Stimulated activated CD4-positive, alpha-beta T cell treated with anti-CD3 and anti-CD28 coated beads, Interleukin-15, amount 100 ng/mL, for 1 hour (primary cell): ENCODE data around the gene SNRNP35.
"Not testable (repeated sequence)": the region's sequence is repeated elsewhere in the genome, so short reads cannot be mapped to it uniquely, and the experiment has no call there.

Source experiments
- DNase-seq, 2 donors: peaks; one replicate each; pipeline ENCODE4 v3.0.0-alpha.2; 2020; ENCODE audit warnings: low read depth in 1 of 2, low spot score in 1 of 2

SNRNP35 gene, protein sequence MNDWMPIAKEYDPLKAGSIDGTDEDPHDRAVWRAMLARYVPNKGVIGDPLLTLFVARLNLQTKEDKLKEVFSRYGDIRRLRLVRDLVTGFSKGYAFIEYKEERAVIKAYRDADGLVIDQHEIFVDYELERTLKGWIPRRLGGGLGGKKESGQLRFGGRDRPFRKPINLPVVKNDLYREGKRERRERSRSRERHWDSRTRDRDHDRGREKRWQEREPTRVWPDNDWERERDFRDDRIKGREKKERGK

DNA sequence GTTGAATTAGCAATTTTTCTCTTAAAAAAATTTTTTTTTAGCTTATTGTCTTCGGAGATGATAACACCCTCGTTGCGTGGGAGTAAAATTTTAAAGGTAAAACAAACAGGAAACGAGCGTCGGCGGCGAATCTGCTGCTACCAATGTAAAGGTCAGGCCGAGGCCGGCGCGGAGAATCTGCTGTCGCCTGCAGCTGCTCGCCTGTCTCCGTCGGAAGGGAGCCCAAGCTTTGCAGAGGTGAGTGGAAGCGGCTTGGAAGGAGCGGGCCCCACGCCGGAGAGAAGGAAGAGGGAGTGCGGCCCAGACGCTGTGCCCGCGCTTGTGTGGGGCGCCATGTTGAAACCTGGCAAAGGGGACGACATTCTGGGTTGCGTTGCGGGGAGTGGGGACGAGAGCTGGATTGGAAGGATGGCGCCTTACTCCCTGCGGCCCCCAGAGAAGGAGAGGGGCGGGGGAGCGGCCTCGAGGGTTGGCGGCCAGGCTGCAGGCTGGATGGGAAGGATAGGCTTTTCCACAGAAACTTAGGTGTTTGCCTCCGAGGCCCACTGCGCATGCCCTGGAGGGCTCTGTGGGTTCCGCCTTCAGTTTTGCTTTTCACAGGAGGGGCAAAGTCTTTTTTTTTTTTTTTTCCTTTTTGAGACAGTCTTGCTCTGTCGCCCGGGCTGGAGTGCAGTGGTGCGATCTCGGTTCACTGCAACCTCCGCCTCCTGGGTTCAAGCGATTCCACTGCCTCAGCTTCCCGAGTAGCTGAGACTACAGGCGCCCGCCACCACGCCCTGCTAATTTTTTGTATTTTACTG is at the start of gene SNRNP35:
Gene SNRNP35, plus strand, starts transcription at position 160 of the 800 bp plus-strand sequence. CDS start 7,402 bp downstream, outside the sequence.
- peak; percentile 68 to 71 for DNase-seq

DNA sequence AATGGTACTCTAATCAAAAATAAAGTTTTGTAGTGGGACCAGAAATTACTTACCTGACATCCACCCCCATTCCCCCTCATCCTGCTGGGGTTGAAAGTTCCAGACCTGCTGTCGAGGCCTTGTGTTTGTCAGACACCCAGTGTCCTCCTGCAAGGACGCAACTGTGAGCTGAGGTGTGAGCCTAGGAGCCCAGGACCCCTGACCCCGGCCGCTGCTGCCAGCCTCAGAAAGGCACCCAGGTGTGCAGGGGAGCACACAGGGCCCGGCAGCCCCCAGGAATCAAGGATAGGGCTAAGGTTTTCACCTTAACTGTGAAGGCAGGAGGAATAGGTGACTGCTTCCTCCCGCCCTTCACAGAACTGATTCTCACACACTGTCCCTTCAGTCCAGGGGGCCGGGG is 49.3 kb upstream of the SNRNP35 start:
- not testable (repeated sequence) for DNase-seq

DNA sequence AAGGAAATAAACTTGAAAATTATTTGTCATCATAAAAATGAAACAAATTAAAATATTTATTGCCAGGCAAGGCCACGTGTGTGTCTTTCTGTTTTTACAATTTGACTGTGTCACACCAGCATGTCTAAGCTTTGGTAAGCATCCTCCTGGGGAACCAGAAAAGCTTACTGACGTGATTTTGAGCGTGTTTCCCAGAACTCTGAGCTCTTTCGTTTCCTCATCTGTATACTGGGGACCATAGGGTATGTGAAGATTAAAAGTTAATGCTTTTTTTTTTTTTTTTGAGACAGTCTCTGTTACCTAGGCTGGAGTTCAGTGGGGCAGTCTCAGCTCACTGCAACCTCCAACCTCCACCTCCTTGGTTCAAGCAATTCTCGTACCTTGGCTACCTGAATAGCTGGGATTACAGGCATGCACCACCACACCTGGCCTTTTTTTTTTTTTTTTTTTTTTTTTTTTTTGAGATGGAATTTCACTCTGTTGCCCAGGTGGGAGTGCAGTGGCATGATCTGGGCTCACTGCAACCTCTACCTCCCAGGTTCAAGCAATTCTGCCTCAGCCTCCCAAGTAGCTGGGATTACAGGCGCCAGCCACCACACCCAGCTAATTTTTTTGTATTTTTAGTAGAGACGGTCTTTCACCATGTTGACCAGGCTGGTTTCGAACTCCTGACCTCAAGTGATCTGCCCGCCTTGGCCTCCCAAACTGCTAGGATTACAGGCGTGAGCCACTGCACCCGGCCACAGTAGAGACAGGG is 48.5 kb upstream of the SNRNP35 start:
- DNase-seq: not testable (repeated sequence)

DNA sequence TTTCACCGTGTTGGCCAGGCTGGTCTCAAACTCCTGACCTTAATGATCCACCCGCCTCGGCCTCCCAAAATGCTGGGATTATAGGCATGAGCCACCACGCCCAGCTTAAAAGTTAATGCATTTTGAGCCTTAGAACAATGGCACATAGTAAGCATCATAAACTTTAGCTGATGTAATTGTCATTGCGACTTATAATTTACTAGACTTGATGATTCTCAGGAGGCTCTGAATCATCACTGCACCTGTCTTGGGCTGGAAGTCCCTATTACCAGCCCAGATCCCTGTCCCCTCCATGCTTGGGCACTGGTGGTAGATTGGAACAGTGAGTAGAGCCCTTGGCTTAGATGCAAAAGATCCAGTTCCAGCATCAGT is 47.9 kb upstream of the SNRNP35 start:
- DNase-seq: no peak

DNA sequence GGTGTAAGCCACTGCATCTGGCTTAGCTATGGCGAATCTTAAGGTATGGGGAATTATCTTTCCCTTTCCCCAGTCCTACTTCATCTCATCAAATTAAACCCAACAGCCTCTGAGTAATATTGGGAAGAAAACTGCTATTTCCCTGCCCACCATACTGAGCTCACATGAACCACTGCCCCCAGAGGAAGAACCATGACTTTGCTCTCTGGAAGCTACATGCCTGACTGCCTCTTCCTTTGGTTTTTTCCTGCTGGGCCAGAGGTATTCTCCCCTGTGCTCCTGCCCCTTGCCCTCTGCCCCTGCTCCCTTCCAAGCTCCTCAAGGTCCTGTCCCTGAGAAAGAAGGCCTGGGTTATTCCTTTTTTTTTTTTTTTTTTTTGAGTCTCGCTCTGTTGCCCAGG is 36.6 kb upstream of the SNRNP35 start:
- DNase-seq: no peak

DNA sequence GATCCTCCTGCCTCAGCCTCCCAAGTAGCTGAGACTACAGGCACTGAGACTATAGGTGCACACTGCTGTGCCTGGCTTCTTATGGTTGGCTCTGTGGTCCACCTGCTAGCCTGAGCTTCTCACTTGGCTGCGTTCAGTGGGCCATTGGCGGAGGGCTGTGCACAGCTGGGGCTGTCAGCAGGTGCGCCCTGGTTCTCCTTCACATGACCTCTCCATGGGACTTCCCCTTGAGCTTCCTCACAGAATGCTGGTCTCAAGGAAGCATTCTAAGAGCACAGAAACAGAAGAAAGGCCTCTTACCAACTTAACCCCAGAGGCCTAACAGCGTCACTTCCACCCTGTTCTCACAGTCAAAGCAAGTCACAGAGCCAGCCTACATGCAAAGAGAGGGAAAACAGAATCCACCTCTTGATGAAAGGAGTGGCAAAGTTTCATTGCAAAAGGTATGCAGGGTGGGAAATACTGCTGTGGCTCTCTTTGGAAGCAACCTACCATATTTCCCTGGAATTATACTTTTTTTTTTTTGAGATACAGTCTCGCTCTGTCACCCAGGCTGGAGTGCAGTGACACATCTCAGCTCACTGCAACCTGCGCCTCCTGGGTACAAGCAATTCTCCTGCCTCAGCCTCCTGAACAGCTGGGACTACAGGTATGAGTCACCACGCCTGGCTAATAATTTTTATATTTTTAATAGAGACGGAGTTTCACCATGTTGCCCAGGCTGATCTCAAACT is 30.7 kb upstream of the SNRNP35 start:
- no peak for DNase-seq

DNA sequence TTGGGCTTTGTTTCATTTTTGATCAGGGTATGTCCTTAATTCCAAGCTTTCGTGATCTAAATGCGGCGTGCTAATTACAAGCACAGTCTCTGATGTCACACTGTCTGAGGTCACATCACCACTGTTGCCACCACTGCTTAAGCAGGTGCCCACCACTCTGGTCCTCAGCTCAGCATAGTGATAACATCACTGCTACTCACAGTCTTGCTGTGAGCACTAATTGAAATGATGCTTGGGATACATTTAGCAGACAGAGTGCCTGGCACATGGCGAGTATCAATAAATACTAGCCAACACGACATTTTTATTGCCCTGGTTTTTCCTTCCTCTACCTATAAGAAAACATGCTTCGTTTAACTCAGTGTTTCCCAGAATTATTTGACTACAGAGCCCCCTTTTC is 29.3 kb upstream of the SNRNP35 start:
- DNase-seq: no peak

DNA sequence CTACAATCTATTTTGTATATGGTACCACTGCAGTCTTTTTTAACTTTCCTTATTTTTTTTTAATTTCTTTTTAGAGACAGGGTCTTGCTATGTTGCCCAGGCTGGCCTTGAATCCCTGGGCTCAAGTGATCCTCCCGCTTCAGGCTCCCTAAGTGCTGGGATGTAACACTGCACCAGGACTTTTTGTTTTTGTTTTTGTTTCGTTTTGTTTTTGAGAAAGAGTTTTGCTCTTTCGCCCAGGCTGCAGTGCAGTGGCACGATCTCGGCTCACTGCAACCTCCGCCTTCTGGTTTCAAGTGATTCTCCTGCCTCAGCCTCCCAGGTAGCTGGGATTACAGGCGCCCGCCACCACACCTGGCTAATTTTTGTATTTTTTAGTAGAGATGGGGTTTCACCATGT is 28.8 kb upstream of the SNRNP35 start:
- not testable (repeated sequence) for DNase-seq

DNA sequence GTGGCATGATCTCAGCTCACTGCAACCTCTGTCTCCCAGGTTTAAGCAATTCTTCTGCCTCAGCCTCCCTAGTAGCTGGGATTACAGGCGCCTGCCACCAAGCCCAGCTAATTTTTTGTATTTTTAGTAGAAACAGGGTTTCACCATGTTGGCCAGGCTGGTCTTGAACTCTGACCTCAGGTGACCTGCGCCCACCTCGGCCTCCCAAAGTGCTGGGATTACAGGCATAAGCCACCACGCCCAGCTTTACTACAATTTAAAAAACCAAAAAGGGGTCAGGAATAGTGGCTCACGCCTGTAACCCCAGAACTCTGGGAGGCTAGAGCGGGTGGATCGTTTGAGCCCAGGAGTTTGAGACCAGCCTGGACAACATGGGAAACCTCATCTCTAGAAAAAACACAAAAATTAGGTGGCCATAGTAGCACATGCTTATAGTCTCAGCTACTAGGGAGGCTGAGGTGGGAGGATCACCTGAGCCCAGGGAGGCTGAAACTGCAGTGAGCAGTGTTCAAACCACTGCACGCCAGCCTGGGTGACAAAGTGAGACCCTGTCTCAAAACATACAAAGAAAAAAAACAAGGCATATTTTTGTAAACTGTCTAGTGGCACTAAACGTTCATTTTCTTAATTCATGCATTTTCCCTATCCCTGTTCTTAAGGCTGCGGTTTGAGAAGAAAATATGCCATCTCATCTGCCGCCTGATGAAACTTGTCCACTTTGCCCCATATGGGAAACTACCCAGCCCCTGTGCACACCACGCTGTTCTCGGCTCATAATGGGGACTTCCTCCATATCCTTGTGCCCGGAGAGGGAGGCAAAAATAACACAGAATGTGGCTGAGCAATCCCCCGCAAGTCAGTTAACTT is 25.8 kb upstream of the SNRNP35 start:
- not testable (repeated sequence) for DNase-seq

DNA sequence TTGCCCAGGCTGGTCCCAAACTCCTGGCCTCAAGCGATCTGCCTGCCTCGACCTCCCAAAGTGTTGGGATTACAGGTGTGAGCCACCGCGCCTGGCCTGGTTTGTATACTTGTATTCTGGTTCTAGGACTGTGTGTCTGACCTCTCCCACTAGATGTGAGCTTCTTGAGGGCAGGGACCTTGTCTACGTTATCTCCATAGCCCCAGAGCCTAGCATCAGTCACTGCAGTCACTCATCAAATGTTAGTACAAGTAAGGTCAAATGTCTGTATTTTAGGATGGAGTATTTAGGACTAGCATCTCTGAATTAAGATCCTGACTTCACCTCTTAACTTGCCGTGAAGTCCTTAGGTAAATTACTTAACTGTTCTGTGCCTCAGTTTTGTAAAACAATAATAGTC is 24.3 kb upstream of the SNRNP35 start:
- DNase-seq: no peak

DNA sequence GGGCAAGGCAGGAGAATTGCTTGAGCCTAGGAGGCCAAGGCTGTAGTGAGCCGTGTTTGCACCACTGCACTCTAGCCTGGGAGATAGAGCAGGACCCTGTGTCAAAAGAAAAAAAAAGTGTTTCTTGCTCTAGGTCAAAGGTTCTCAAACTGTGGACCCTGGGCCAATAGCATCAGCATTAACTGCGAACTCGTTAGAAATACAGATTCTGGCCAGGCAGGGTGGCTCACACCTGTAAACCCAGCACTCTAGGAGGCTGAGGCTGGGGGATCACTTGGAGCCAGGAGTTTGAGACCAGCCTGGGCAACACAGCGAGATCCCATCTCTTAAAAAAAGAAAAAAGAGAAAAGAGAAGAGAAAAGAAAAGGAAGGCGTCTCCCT is 22.3 kb upstream of the SNRNP35 start:
- no peak for DNase-seq

DNA sequence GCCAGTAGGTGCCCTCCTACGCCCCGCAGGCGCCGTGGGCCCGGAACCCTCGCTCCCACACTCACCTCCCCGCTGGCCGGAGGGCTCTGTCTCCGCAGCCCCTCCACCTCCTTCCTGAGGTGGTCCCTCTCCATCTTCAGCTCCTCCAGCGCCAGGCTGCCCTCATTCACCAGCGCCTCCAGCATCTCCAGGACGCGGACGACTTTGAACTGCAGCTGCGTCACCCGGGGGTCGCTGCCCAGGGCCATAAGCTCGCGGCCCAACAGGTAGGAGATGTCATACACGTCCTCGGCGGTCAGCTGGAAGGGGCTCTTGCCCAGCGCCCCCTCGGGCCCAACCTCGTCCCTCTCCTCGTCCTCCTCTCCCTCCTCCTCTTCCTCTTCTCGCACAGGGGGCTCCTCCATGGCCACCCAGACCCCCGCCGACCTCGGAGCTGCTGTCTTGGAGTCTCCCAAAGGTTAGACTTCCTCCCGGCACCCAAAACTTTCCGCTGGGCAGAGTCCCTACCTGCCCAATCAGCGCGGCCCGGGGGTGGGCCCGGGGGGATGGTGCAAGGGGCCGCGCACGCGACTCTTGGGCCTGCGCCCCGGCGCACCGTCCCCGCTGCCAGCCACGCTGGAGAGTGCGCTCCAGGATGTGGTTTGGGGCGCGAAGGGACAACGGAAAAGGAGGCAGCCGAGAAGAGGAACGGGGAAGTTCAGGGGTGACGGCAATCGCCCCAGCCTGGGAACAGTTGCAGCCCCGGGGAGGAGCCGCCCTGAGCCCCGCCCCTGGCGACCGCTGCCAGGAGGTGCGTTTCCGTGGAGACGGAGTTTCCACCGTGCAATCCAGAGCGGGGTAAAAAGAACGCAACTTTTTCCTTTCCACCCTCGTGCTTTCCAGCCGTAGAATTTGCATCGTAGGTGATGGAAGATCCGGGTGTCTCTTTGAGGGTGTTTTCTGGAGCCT is 21.6 kb upstream of the SNRNP35 start, which contains the start of gene RILPL2:
Gene RILPL2, minus strand, starts transcription at position 668 of the 948 bp plus-strand sequence. Its CDS starts 264 bp downstream, at position 404.
- peak; percentile 87 to 89 for DNase-seq

DNA sequence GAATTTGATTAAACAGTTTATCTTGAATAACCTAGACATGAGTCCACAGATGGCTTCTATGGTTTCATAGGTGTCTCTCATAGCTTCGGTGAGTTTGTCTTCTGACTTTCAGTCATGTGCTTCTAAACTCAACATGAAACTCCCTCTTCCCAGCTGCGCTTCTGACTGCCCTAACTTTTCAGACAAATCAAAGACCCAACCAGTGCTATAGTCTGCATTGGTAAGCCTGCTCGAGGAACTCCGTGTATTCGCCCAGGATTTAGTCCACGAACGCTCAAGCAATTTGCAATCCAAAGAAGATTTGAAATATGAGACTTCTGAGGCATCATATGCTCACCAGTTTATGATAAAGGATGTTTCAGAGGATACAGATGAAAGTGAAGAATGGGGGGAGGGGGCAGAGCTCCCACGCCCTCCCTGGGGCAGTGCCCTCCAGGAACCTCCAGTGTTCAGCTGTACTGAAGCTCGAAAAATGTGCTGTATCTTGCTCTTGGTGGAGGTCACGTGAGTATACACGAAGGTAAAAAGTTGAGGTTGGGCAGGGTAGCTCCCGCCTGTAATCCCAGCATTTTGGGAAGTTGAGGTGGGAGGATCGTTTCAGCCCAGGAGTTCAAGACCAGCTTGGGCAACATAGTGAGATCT is 16.3 kb upstream of the SNRNP35 start:
- no peak for DNase-seq

DNA sequence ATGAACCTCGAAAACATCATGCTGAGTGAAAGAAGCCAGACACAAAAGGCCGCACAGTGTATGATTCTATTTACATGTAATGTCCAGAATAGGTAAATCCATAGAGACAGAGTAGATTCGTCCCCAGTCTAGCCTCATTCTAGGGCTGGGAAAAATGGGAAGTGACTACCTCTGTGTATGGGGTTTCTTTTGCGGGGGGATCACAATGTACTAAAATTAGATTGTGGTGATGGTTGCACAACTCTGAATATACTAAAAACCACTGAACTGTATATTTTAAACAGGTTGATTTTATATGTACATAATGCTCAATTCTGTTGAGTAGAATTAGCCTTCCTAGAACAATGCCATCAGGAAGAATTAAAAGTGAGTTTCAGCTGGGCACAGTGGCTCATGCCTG is 15.2 kb upstream of the SNRNP35 start:
- no peak for DNase-seq

DNA sequence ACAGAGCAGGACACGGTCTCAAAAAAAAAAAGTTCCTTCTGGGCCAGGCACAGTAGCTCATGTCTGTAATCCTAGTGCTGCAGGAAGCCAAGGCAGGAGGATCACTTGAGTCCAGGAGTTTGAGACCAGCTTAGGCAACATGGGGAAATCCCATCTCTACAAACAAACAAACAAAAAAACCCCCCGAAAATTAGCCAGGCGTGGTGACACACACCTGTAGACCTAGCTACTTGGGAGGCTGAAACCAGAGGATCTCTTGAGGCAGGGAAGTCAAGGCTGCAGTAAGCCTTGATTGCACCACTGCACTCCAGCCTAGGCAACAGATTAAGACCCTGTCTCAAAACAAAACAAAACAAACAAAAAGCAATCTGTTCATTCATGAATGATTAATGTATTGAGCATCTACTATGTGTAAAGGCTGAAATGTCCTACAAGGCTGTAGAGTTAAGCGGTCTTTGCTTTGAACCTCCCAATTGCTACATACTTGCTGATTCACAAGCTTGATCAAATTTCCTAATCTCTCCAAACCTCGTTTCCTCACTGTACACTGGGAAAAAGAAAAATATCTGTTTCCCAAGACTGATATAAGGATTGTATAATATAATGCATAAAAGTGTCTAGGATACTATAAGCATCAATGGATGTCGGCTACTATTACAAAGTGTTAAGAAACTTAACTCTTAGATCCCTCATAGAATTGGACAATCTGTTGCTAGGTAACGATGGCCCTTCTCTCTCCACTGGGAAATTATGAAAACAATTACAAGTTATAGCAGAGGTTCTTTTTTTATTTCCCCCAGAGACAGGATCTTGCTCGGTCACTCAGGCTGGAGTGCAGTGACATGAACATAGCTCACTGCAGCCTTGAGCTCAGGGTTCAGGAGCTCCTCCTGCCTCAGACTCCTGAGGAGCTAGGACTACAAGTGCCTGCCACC is 13.6 kb upstream of the SNRNP35 start:
- no peak for DNase-seq

DNA sequence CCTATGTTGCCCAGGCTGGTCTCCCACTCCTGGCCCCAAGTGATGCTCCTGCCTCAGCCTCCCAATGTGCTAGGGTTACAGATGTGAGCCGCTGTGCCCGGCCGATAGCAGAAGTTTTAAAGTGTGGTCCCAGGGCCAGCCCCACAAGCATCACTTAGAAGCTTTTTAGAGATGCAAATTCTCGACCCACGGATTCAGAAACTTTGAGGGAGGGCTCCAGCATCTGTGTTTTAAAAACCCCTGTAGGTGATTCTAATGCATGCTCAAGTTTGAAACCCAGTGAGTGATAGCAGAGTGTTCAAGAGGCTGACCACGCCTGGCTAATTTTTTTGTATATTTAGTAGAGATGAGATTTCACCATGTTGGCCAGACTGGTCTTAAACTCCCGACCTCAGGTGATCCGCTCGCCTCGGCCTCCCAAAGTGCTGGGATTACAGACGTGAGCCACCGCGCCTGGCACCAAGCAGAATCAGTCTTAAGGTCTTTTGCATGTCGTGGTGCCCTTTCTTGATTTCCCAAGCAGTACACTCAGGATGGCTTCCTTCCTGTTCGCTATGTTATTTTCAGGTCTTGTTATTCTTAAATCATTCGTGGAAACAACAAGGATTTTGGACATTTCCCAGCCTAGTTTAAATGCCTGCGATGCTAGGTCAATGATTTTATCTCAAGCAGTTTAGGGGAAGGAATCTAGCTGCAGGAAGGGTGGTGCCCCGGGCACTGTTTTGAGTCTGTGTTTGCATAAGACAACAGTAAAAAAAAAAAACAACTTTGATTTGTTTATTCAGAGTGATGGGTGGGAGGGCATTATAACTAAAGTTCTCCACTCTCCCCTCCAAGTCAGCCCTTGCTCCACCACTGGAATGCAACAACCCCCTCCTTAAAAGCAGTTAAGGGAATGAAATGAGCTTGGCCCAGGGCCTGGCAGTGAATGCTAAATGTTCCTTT is 12.3 kb upstream of the SNRNP35 start:
- DNase-seq: no peak
